Heart left ventricle (tissue), 16 donors: ENCODE results near the gene GOPC. TPM values are rescaled to one million over a fixed set of nuclear protein-coding genes. Genes with fewer than 3 reads are reported as not detected.

Source experiments
- ATAC-seq, 4 donors: fragments of 200-7000 bp; cut with Tn5 transposase; one replicate each; pipeline ENCODE4 v1.9.1; 2020 to 2022; ENCODE audit warnings: moderate library complexity in 4 of 4, mild to moderate bottlenecking in 3 of 4, moderate number of reproducible peaks in 1 of 4
- DNase-seq, 5 donors: peaks; one replicate each; pipeline ENCODE4 v3.0.0-alpha.2; 2020
- H3K27ac ChIP-seq, 12 donors: fragments of 200-600 bp; sonication (generic) in 4 of 12; one replicate each; pipeline versions ENCODE4 v1.5.0 to v1.8.0; 2016 to 2022; ENCODE audit warnings: mild to moderate bottlenecking in 2 of 12
- H3K27me3 ChIP-seq, 9 donors: fragments of 200-600 bp; sonication (generic) in 2 of 9; one replicate each; pipeline versions ENCODE4 v1.5.1 to v1.8.0; 2016 to 2022; ENCODE audit warnings: mild to moderate bottlenecking in 3 of 9
- H3K36me3 ChIP-seq, 9 donors: fragments of 200-600 bp; sonication (generic) in 2 of 9; one replicate each; pipeline versions ENCODE4 v1.5.0 to v1.8.0; 2018 to 2022; ENCODE audit warnings: mild to moderate bottlenecking in 2 of 9
- H3K4me1 ChIP-seq, 12 donors: fragments of 200-600 bp; sonication (generic) in 4 of 12; one replicate each; pipeline versions ENCODE4 v1.5.0 to v1.8.0; 2016 to 2022; ENCODE audit warnings: mild to moderate bottlenecking in 3 of 12
- H3K4me3 ChIP-seq, 12 donors: fragments of 200-600 bp; sonication (generic) in 4 of 12; one replicate each; pipeline versions ENCODE4 v1.5.0 to v1.8.0; 2017 to 2022; ENCODE audit warnings: mild to moderate bottlenecking in 9 of 12, moderate library complexity in 4 of 12
- H3K9me3 ChIP-seq, 12 donors: fragments of 200-600 bp; sonication (generic) in 4 of 12; one replicate each; pipeline versions ENCODE4 v1.5.0 to v1.8.0; 2016 to 2022; ENCODE audit warnings: mild to moderate bottlenecking in 1 of 12
- CTCF ChIP-seq, 12 donors: fragments of 200-600 bp; sonication (generic) in 4 of 12; IDR thresholded peaks; one replicate each; pipeline versions ENCODE4 v1.5.0 to v1.8.0; 2018 to 2022; ENCODE audit warnings: antibody characterized with exemption in 12 of 12, mild to moderate bottlenecking in 5 of 12
- POLR2A ChIP-seq, 2 donors: fragments of 450-650 bp; IDR thresholded peaks; one replicate each; pipeline ENCODE4 v1.6.1; 2017; ENCODE audit warnings: antibody characterized with exemption in 2 of 2, mild to moderate bottlenecking in 2 of 2, moderate library complexity in 2 of 2
- WGBS, 4 donors: extraction: QIAGEN DNeasy Blood & Tissue Kit in 2 of 4; methylation state at CpG; one replicate each; pipeline versions ENCODE4 v1.1.5 to v1.1.7; 2013 to 2018; 5-methylcytosine and 5-hydroxymethylcytosine counted together
- intact Hi-C, 10 donors: fragments of 100-400 bp; cut with DNase I; formaldehyde crosslinking; loops; one replicate each; pipeline versions ENCODE4 v1.11.1 to v1.14.2; 2022
- polyA plus RNA-seq, 2 donors: library from polyadenylated mRNA; stranded (reverse); fragments of 200-250 nt; gene quantifications; one replicate each; pipeline ENCODE4 v1.2.3, GENCODE V29; 2013
- total RNA-seq, 9 donors: library from RNA; depleted of rRNA in 2 of 9; stranded (reverse); fragments of >200 nt in 2 of 9; fragmentation: NEBNext Ultra II Directional in 3 of 9; extraction: Animal tissue kit (Norgen Biotek cat#: 25700) in 3 of 9; gene quantifications; one replicate each; pipeline versions ENCODE4 v1.1.0 to v1.2.4, GENCODE V29; 2016 to 2023
- donor health status: ischemic (EF 13 %, LVEDD 7.1; RV severe dilation, severe dysfunction).
- donor health status: healthy with polysubstance abuse.
- donor health status: DM: no; HTN: yes; CAD: no.
- donor health status: DM: no; HTN: no; CAD: no.
- donor health status: ischemic (EF 25% LVEDD 6.9; RV normal size, moderate dysfunction).
- donor health status: ischemic (EF 25% LVEDD 5.7; RV mildly dilated, moderate dysfunction).
- donor health status: healthy.
- donor health status: DM: yes; HTN: yes; CAD: no.
- donor health status: ischemic (EF 35%, LVEDD 5.7; RV mildly dilated, moderate dysfunction).
- donor health status: nonischemic (EF 11% LVEDD 7.7; RV severe dilation, severe dysfunction).
- donor health status: DM: yes; HTN: yes; CAD: no.
- donor health status: PGD.
- donor health status: ischemic (EF 29% LVEDD 5.4; RV normal size, mild dysfunction).
- donor health status: nonischemic (EF 23%, LVEDD 6.1; RV moderate dilation, normal function).

Gene GOPC
- total and polyA plus RNA-seq, 11 donors: 13.5 to 29.9 (median 21.2) TPM

- Histone ChIP-seq H3K27ac (peak overlapping the region; percentile 73 to 96 (median 92)), H3K36me3 (peaks cover 0 to 11% (median 2%) of the 10 kb centered on the region in 9 donors), H3K4me3 (peak overlapping the region; percentile 74 to 99 (median 90)), H3K27me3 (no peaks in the 10 kb centered on the region), H3K4me1 (peaks cover 0 to 35% (median 27%) of the 10 kb centered on the region in 12 donors), H3K9me3 (peaks cover 0 to 4% (median 0%) of the 10 kb centered on the region in 12 donors)
- intact Hi-C loops: loop anchor here in 7 of 10 donors (5.0 to 10.0 kb wide), 6 partner anchors 44 to 257 kb away; partner anchors contain the start of genes NUS1 (in 2 of the 7) and DCBLD1 (in 1 of the 7)
- DNase-seq (peak in 2 of 5 donors; percentile 23 to 38), ATAC-seq (peak in 2 of 4 donors; percentile 4 to 10)
- TF ChIP-seq CTCF (IDR thresholded peaks at IDR 0.05) (no peak), POLR2A (IDR thresholded peaks at IDR 0.05) (no peak)
- 0% methylated on average over 7 to 12 of the region's 12 CpGs for WGBS, 4 donors
Measured at GRCh38 chr6:117601811-117602150, 530 bp downstream of the GOPC start.

GRCh38 chr6:117600008-117600743, 2.1 kb downstream of the GOPC start:
- peaks cover 0 to 4% (median 0%) of the 10 kb centered on the region in 12 donors for H3K9me3 ChIP-seq
- H3K36me3 ChIP-seq: peaks cover 0 to 11% (median 2%) of the 10 kb centered on the region in 9 donors
- H3K4me1 ChIP-seq: peaks cover 0 to 35% (median 27%) of the 10 kb centered on the region in 12 donors
- 70 to 86% (median 74%) methylated on average over 6 of the region's 6 CpGs for WGBS, 4 donors
- DNase-seq: no peak
- H3K4me3 ChIP-seq: peak overlapping the region in 7 of 12 donors; percentile 81 to 99 (median 91)
- no peak for ATAC-seq
- intact Hi-C loops: loop anchor here in 7 of 10 donors (5.0 to 10.0 kb wide), 6 partner anchors 43 to 255 kb away; partner anchors contain the start of genes NUS1 (in 2 of the 7) and DCBLD1 (in 1 of the 7)
- H3K27me3 ChIP-seq: no peaks in the 10 kb centered on the region
- H3K27ac ChIP-seq: no peak overlapping the region
- TF ChIP-seq POLR2A (IDR thresholded peaks at IDR 0.05): no peak
- TF ChIP-seq CTCF (IDR thresholded peaks at IDR 0.05): no peak

DNA sequence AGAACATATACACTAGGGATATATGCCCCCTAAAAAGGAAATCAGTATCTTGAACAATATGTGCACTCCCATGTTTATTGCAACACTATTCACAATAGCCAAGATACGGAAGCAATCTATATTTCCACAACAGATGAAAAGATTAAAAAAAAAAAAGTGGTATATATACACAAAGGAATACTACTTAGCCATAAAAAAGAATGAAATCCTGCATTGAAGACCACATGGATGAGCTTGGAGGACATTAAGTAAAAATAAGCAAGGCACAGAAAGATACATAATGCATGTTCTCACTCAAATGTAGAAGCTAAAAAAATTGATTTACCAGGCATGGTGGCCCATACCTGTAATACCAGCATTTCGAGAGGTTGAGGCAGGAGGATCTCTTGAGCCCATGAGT, 4.6 kb downstream of the GOPC start:
- DNase-seq: no peak
- Histone ChIP-seq H3K4me3 (no peak overlapping the region), H3K4me1 (peaks cover 0 to 45% (median 36%) of the 10 kb centered on the region in 12 donors), H3K9me3 (peaks cover 0 to 4% (median 0%) of the 10 kb centered on the region in 12 donors), H3K27me3 (no peaks in the 10 kb centered on the region), H3K27ac (no peak overlapping the region), H3K36me3 (peaks cover 0 to 11% (median 2%) of the 10 kb centered on the region in 9 donors)
- intact Hi-C loops: no loop called here
- ATAC-seq: no peak
- 92 to 98% (median 97%) methylated on average over 2 of the region's 2 CpGs for WGBS, 4 donors
- TF ChIP-seq CTCF (IDR thresholded peaks at IDR 0.05) (no peak), POLR2A (IDR thresholded peaks at IDR 0.05) (no peak)

DNA sequence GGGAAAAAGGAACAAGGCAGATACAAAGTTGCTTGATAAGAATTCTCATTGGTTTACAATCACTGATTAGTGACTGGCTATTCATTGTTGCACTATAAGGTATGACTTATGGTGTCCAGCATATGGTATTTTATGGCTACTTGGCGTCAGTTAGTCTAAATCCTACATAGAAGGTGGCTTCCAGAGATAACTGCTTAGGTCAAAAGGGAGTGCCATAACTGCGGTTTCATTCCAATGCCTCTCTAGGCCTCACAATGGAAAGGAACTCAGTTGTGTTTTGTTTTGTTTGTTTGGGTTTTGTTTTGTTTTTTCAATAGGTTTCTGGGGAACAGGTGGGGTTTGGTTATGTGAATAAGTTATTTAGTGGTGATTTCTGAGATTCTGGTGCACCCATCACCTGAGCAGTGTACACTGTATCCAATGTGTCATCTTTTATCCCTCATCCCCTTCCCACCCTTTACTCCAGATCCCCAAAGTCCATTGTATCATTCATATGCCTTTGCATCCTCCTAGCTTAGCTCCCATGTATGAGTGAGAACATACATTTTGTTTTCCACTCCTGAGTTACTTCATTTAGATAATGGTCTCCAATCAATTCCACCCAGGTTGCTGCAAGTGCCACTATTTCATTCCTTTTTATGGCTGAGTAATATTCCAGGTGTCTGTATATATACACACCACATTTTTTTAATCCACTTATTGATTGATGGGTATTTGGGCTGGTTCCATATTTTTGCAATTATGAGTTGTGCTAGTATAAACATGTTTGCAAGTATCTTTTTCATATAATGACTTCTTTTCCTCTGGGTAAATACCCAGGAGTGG, 7.0 kb downstream of the GOPC start:
- intact Hi-C loops: no loop called here
- H3K4me1 ChIP-seq: peaks cover 0 to 47% (median 31%) of the 10 kb centered on the region in 12 donors
- H3K27me3 ChIP-seq: no peaks in the 10 kb centered on the region
- H3K27ac ChIP-seq: no peak overlapping the region
- DNase-seq (no peak), ATAC-seq (no peak)
- WGBS, 4 donors: 97 to 98% (median 97%) methylated on average over 2 of the region's 2 CpGs
- TF ChIP-seq POLR2A (IDR thresholded peaks at IDR 0.05) (no peak), CTCF (IDR thresholded peaks at IDR 0.05) (no peak)
- H3K9me3 ChIP-seq: peaks cover 0 to 4% (median 0%) of the 10 kb centered on the region in 12 donors
- H3K36me3 ChIP-seq: peaks cover 0 to 14% (median 4%) of the 10 kb centered on the region in 9 donors
- H3K4me3 ChIP-seq: no peak overlapping the region
